Caco-2 (cell line): Measurements from ENCODE around the gene UBE2B. TPM values are rescaled to one million over a fixed set of nuclear protein-coding genes. Genes with fewer than 3 reads are reported as not detected.

Experiments used
- BruUV-seq: library from RNA; stranded (reverse); fragments of 400-500 nt; replicated peaks from 2 replicates; lab custom pipeline; 2021; lab: Mats Ljungman, UMichigan
- CTCF ChIA-PET: fragments of 300-600 bp; sonication (Branson Sonifier 250); formaldehyde crosslinking; loops from one replicate; lab custom pipeline; 2022; ENCODE audit warnings: antibody characterized with exemption; lab: Charles Lee
- POLR2A ChIA-PET: fragments of 300-600 bp; sonication (Branson Sonifier 250); formaldehyde crosslinking; loops from one replicate; lab custom pipeline; 2022; ENCODE audit warnings: antibody characterized with exemption; lab: Charles Lee
- DNase-seq, 2 experiments: peaks; one replicate each; pipeline versions ENCODE4 v3.0.0 to v3.0.0-alpha.2; 2020 to 2022
- H3K27me3 ChIP-seq: replicated peaks from 2 replicates; pipeline ENCODE4 v1.6.0; 2011; ENCODE audit warnings: low read length; ENCODE audit not compliant: control insufficient read depth, insufficient read depth
- H3K36me3 ChIP-seq: 2 replicates; pipeline ENCODE4 v1.5.1; 2011; ENCODE audit warnings: low read length; ENCODE audit not compliant: control insufficient read depth, insufficient read depth
- H3K4me1 ChIP-seq: fragments of 250-450 bp; sonication (Bioruptor Pico); 2 replicates; pipeline ENCODE4 v1.5.1; 2020; ENCODE audit warnings: mild to moderate bottlenecking
- H3K4me3 ChIP-seq: 2 replicates; pipeline ENCODE4 v1.5.1; 2011; ENCODE audit warnings: low read depth, mild to moderate bottlenecking, control low read depth, low read length
- H3K9me3 ChIP-seq: fragments of 250-450 bp; sonication (Bioruptor Pico); 2 replicates; pipeline ENCODE4 v1.5.1; 2020; ENCODE audit warnings: mild to moderate bottlenecking, moderate library complexity
- H3K27ac Mint-ChIP-seq: one replicate; pipeline ENCODE4 v1.8.0; 2022; ENCODE audit warnings: mixed read lengths; ENCODE audit not compliant: unreplicated experiment
- H3K27me3 Mint-ChIP-seq: one replicate; pipeline ENCODE4 v1.8.0; 2022; ENCODE audit warnings: mixed read lengths; ENCODE audit not compliant: insufficient read depth, unreplicated experiment
- H3K36me3 Mint-ChIP-seq: one replicate; pipeline ENCODE4 v1.8.0; 2022; ENCODE audit warnings: mild to moderate bottlenecking, mixed read lengths; ENCODE audit not compliant: insufficient read depth, unreplicated experiment
- H3K4me1 Mint-ChIP-seq: one replicate; pipeline ENCODE4 v1.8.0; 2022; ENCODE audit warnings: low read depth, mixed read lengths; ENCODE audit not compliant: unreplicated experiment
- H3K4me3 Mint-ChIP-seq: one replicate; pipeline ENCODE4 v1.8.0; 2022; ENCODE audit warnings: mild to moderate bottlenecking, moderate library complexity, mixed read lengths; ENCODE audit not compliant: unreplicated experiment
- H3K9me3 Mint-ChIP-seq: one replicate; pipeline ENCODE4 v1.8.0; 2022; ENCODE audit warnings: mixed read lengths; ENCODE audit not compliant: unreplicated experiment
- intact Hi-C: fragments of 100-400 bp; cut with micrococcal nuclease; formaldehyde crosslinking; loops from one replicate; pipeline ENCODE4 v1.10.0; 2022; ENCODE audit not compliant: unreplicated experiment
- total RNA-seq: library from RNA; stranded (reverse); gene quantifications from 2 replicates; pipeline ENCODE4 v1.2.3, GENCODE V29; 2022
- TF ChIP-seq, protein P1 (sequence below), 2 experiments: fragments of 200-600 bp in 1 of 2; IDR thresholded peaks; 1 replicate in 1 of 2; 2 replicates in 1 of 2; pipeline versions ENCODE4 v1.5.1 to v1.8.0; 2011 to 2022; ENCODE audit warnings: antibody characterized with exemption in 1 of 2, control low read depth in 1 of 2, inconsistent platforms in 1 of 2, low read depth in 1 of 2, low read length in 1 of 2, mild to moderate bottlenecking in 1 of 2, moderate library complexity in 1 of 2; ENCODE audit not compliant: insufficient read depth in 1 of 2, severe bottlenecking in 1 of 2, unreplicated experiment in 1 of 2

The UBE2B gene
- total RNA-seq, 1 experiment from 2014 or later: 78.9 TPM

GRCh38 chr5:134430001-134430569 is 58.7 kb downstream of the UBE2B start:
- DNase-seq: no peak
- no peaks in the 10 kb centered on the region for H3K9me3 ChIP-seq
- Mint-ChIP-seq H3K27ac (no peak overlapping the region), H3K36me3 (no peaks in the 10 kb centered on the region), H3K9me3 (no peaks in the 10 kb centered on the region), H3K4me3 (no peak overlapping the region), H3K4me1 (peaks cover 19% of the 10 kb centered on the region), H3K27me3 (no peaks in the 10 kb centered on the region)
- TF ChIP-seq, protein P1, sequence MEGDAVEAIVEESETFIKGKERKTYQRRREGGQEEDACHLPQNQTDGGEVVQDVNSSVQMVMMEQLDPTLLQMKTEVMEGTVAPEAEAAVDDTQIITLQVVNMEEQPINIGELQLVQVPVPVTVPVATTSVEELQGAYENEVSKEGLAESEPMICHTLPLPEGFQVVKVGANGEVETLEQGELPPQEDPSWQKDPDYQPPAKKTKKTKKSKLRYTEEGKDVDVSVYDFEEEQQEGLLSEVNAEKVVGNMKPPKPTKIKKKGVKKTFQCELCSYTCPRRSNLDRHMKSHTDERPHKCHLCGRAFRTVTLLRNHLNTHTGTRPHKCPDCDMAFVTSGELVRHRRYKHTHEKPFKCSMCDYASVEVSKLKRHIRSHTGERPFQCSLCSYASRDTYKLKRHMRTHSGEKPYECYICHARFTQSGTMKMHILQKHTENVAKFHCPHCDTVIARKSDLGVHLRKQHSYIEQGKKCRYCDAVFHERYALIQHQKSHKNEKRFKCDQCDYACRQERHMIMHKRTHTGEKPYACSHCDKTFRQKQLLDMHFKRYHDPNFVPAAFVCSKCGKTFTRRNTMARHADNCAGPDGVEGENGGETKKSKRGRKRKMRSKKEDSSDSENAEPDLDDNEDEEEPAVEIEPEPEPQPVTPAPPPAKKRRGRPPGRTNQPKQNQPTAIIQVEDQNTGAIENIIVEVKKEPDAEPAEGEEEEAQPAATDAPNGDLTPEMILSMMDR (IDR thresholded peaks at IDR 0.05; ENCODE audit: insufficient read depth in 1 of 2, low read depth in 1 of 2, low read length in 1 of 2, severe bottlenecking in 1 of 2, unreplicated experiment in 1 of 2): no peak
- CTCF ChIA-PET: no interaction called here
- H3K4me1 ChIP-seq: peaks cover under 1% of the 10 kb centered on the region; the same call in 1 of the 2 replicates
- POLR2A ChIA-PET: no interaction called here
- BruUV-seq: no TSS peak
- no peaks in the 10 kb centered on the region for H3K27me3 ChIP-seq
- no peaks in the 10 kb centered on the region for H3K36me3 ChIP-seq
- H3K4me3 ChIP-seq: no peak overlapping the region
- intact Hi-C loops: no loop called here

DNA sequence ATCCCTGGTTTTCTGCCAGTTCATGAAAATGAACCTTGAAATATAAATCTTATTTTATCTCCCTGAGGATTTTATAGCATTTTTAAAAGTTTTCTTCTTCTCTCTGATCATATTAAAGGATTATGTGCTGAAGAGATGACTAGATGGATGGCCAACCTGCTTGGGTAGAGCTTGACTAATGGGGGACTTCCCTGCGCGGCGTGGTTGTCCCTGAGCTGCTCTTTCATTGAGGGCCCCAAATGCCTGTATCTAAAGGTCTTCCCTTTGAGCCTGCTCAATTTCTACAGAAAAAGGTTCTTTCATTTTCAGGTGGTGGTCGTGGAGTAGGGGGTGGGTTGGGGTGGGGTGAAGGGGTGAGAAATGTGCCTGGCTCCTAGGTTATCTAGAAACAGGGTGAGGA is 60.8 kb downstream of the UBE2B start:
- H3K9me3 ChIP-seq: no peaks in the 10 kb centered on the region
- DNase-seq: no peak
- peaks cover 32% of the 10 kb centered on the region for H3K4me1 Mint-ChIP-seq
- no peak overlapping the region for H3K4me3 ChIP-seq
- H3K4me1 ChIP-seq: peaks cover 22% of the 10 kb centered on the region
- CTCF ChIA-PET: interaction anchor here (0.7 kb wide), 1 partner anchor 17 kb away, joined by 4 read pairs; no protein-coding TSS in a partner anchor
- H3K4me3 Mint-ChIP-seq: no peak overlapping the region
- H3K27me3 ChIP-seq: no peaks in the 10 kb centered on the region
- H3K27me3 Mint-ChIP-seq: no peaks in the 10 kb centered on the region
- peaks cover 5% of the 10 kb centered on the region for H3K36me3 Mint-ChIP-seq
- no TSS peak for BruUV-seq
- no peaks in the 10 kb centered on the region for H3K36me3 ChIP-seq
- intact Hi-C loops: no loop called here
- H3K27ac Mint-ChIP-seq: no peak overlapping the region
- TF ChIP-seq, protein P1 (IDR thresholded peaks at IDR 0.05; ENCODE audit: insufficient read depth in 1 of 2, low read depth in 1 of 2, low read length in 1 of 2, severe bottlenecking in 1 of 2, unreplicated experiment in 1 of 2): no peak
- H3K9me3 Mint-ChIP-seq: no peaks in the 10 kb centered on the region
- POLR2A ChIA-PET: no interaction called here

- Histone ChIP-seq H3K9me3 (no peaks in the 10 kb centered on the region), H3K4me3 (no peak overlapping the region), H3K27me3 (no peaks in the 10 kb centered on the region), H3K36me3 (no peaks in the 10 kb centered on the region), H3K4me1 (peaks cover 28% of the 10 kb centered on the region)
- POLR2A ChIA-PET: no interaction called here
- no peaks in the 10 kb centered on the region for H3K27me3 Mint-ChIP-seq
- H3K9me3 Mint-ChIP-seq: no peaks in the 10 kb centered on the region
- TF ChIP-seq, protein P1 (IDR thresholded peaks at IDR 0.05; ENCODE audit: insufficient read depth in 1 of 2, low read depth in 1 of 2, low read length in 1 of 2, severe bottlenecking in 1 of 2, unreplicated experiment in 1 of 2): no peak
- peaks cover 32% of the 10 kb centered on the region for H3K4me1 Mint-ChIP-seq
- no TSS peak for BruUV-seq
- H3K36me3 Mint-ChIP-seq: peaks cover 7% of the 10 kb centered on the region
- intact Hi-C loops: no loop called here
- no peak for DNase-seq
- no peak overlapping the region for H3K27ac Mint-ChIP-seq
- CTCF ChIA-PET: no interaction called here
- no peak overlapping the region for H3K4me3 Mint-ChIP-seq
Measured at GRCh38 chr5:134432677-134433359, 61.4 kb downstream of the UBE2B start.
